Ishikawa (cell line): Measurements from ENCODE around the gene LIMA1.

Experiments used
- CEBPB ChIP-seq: IDR thresholded peaks from 2 replicates; pipeline ENCODE4 v1.6.1; 2012
- CREB1 ChIP-seq: IDR thresholded peaks from 2 replicates; pipeline ENCODE4 v1.6.1; 2012; ENCODE audit warnings: low read depth
- EGR1 ChIP-seq: IDR thresholded peaks from 2 replicates; pipeline ENCODE4 v1.6.1; 2012
- EP300 ChIP-seq: IDR thresholded peaks from 2 replicates; pipeline ENCODE4 v1.6.1; 2012; ENCODE audit warnings: borderline replicate concordance
- FOXM1 ChIP-seq: IDR thresholded peaks from 2 replicates; pipeline ENCODE4 v1.6.1; 2012; ENCODE audit warnings: low read depth, borderline replicate concordance
- NFIC ChIP-seq: IDR thresholded peaks from 2 replicates; pipeline ENCODE4 v1.6.1; 2012
- RAD21 ChIP-seq: IDR thresholded peaks from 2 replicates; pipeline ENCODE4 v1.6.1; 2012; ENCODE audit warnings: low read depth
- TAF1 ChIP-seq: IDR thresholded peaks from 2 replicates; pipeline ENCODE4 v1.6.1; 2012; ENCODE audit warnings: low read depth, mild to moderate bottlenecking
- TCF12 ChIP-seq: IDR thresholded peaks from 2 replicates; pipeline ENCODE4 v1.6.1; 2012; ENCODE audit warnings: low read depth
- TEAD4 ChIP-seq: IDR thresholded peaks from 2 replicates; pipeline ENCODE4 v1.6.1; 2012
- YY1 ChIP-seq: IDR thresholded peaks from 2 replicates; pipeline ENCODE4 v1.6.1; 2012; ENCODE audit warnings: low read depth
- ZBTB7A ChIP-seq: IDR thresholded peaks from 2 replicates; pipeline ENCODE4 v1.6.1; 2012; ENCODE audit warnings: low read depth
- TF ChIP-seq, protein P1 (sequence below): IDR thresholded peaks from 2 replicates; pipeline ENCODE4 v1.6.1; 2012
- TF ChIP-seq, protein P2 (sequence below): IDR thresholded peaks from 2 replicates; pipeline ENCODE4 v1.6.1; 2012
- TF ChIP-seq, protein P3 (sequence below): IDR thresholded peaks from 2 replicates; pipeline ENCODE4 v1.6.1; 2012; ENCODE audit warnings: low read depth, mild to moderate bottlenecking

LIMA1 gene

DNA sequence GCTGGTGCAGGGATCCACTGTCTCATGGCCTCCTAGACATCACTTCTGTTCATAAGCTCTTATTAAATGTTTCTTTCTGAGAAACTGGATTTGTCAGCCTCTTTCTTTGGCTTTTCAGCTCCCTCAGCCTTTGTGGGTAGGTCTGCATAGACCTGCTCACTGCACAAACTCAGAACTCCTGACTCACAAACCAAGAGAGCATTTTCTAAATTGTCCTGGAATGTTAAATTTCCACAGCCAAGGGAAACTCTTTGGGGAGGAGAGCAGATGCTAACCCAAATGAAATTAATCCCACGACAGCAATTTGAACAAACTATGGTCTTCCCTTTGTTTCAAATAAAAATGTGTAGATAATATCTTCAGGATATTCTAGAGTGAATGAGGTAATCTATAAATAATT is 96.6 kb downstream of the LIMA1 start:
- TF ChIP-seq NFIC (no peak), EP300 (no peak), FOXM1 (no peak), YY1 (no peak), EGR1 (no peak), ZBTB7A (no peak)

DNA sequence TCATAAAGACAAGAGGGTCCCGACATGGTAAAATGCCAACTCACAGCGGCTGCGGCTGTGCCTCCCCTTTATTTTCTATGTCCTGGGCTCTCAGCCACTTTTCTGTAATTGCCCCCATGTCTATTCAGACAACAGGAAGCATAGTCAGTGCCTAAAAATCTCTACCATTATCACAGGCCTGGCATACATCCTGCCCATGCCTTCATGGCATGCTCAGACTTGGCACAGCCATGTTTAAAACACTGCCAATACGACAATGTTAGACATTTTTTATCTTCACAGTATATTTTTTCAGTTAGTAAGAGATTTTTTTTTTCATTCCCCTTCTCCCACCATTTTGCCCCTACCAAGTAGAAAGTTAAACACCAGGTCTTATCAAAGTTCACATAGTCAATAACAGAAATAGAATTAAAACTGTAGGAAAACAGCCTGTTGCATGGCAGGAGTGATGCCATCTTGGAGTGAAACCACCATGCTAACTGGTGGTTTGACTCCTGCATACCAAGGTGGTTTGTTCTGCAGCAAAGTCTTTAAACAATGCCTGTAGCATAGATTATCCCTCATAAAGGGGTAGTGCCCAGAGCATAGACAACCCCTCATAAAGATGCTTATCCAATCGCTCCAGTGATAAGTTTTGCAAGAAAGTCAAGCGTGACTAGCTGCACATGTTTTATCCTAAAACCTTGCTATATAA is 97.2 kb downstream of the LIMA1 start:
- TF ChIP-seq TCF12, result no peak
- TF ChIP-seq RAD21, result no peak
- no peak for TF ChIP-seq CEBPB
- TF ChIP-seq, protein P1, sequence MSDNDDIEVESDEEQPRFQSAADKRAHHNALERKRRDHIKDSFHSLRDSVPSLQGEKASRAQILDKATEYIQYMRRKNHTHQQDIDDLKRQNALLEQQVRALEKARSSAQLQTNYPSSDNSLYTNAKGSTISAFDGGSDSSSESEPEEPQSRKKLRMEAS, result no peak
- no peak for TF ChIP-seq NFIC
- TF ChIP-seq FOXM1, result no peak
- TF ChIP-seq TEAD4, result no peak
- TF ChIP-seq, protein P2, sequence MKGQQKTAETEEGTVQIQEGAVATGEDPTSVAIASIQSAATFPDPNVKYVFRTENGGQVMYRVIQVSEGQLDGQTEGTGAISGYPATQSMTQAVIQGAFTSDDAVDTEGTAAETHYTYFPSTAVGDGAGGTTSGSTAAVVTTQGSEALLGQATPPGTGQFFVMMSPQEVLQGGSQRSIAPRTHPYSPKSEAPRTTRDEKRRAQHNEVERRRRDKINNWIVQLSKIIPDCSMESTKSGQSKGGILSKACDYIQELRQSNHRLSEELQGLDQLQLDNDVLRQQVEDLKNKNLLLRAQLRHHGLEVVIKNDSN, result no peak
- TF ChIP-seq CREB1, result no peak
- no peak for TF ChIP-seq YY1
- TF ChIP-seq, protein P3, sequence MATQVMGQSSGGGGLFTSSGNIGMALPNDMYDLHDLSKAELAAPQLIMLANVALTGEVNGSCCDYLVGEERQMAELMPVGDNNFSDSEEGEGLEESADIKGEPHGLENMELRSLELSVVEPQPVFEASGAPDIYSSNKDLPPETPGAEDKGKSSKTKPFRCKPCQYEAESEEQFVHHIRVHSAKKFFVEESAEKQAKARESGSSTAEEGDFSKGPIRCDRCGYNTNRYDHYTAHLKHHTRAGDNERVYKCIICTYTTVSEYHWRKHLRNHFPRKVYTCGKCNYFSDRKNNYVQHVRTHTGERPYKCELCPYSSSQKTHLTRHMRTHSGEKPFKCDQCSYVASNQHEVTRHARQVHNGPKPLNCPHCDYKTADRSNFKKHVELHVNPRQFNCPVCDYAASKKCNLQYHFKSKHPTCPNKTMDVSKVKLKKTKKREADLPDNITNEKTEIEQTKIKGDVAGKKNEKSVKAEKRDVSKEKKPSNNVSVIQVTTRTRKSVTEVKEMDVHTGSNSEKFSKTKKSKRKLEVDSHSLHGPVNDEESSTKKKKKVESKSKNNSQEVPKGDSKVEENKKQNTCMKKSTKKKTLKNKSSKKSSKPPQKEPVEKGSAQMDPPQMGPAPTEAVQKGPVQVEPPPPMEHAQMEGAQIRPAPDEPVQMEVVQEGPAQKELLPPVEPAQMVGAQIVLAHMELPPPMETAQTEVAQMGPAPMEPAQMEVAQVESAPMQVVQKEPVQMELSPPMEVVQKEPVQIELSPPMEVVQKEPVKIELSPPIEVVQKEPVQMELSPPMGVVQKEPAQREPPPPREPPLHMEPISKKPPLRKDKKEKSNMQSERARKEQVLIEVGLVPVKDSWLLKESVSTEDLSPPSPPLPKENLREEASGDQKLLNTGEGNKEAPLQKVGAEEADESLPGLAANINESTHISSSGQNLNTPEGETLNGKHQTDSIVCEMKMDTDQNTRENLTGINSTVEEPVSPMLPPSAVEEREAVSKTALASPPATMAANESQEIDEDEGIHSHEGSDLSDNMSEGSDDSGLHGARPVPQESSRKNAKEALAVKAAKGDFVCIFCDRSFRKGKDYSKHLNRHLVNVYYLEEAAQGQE, result no peak
- TF ChIP-seq EGR1, result no peak
- TF ChIP-seq ZBTB7A, result no peak
- TF ChIP-seq TAF1, result no peak
- no peak for TF ChIP-seq EP300

DNA sequence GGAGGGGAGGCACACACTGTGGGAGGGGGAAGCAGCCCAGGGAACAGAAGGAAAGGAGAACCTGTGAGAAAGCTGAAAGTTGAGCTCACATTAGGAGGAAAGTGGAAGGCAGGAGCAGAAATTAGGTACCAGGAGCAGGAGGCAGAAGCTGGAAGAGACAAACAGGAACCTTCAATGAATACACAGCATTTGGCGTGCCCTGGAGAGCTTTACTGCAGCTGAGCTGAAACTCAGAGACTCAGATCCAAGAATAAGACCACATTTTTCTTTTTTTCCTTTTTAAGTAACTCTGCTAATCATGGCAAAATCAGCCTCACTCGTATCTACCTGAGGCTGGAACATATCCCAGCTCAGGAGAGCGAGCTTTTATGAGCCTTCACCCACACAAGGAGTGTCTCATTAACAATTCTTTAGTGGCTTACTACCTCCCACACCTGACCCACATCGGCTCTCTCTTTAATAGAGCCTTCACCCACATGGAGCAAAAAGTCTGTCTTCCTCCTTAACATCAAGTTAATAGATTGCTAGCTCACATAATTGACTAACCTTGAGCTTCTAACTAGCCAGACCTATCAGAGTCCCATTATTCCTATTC is 97.9 kb downstream of the LIMA1 start:
- TF ChIP-seq, protein P2, result no peak
- no peak for TF ChIP-seq FOXM1
- TF ChIP-seq TEAD4, result no peak
- no peak for TF ChIP-seq YY1
- TF ChIP-seq CREB1, result no peak
- TF ChIP-seq, protein P1, result no peak
- no peak for TF ChIP-seq TAF1
- no peak for TF ChIP-seq EP300
- TF ChIP-seq, protein P3, result no peak
- TF ChIP-seq ZBTB7A, result no peak
- no peak for TF ChIP-seq NFIC
- no peak for TF ChIP-seq EGR1
- TF ChIP-seq CEBPB, result no peak
- no peak for TF ChIP-seq TCF12
- no peak for TF ChIP-seq RAD21

DNA sequence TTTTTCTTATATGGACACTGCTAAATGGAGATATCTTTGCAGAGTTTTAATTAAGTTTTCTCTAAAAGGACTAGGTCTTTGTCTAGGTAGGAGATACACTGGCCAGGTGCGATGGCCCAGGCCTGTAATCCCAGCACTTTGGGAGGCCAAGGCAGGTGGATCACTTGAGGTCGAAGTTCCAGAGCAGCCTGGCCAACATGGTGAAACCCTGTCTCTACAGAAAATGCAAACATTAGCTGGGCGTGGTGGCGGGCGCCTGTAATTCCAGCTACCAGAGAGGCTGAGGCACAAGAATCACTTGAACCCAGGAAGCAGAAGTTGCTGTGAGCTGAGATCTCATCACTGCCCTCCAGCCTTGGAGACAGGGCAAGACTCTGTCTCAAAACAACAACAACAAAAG is 99.1 kb downstream of the LIMA1 start:
- TF ChIP-seq CREB1 (no peak), EGR1 (no peak), NFIC (no peak), RAD21 (no peak), TCF12 (no peak), CEBPB (no peak), YY1 (no peak), FOXM1 (no peak), TEAD4 (no peak), EP300 (no peak), ZBTB7A (no peak), TAF1 (no peak)
- TF ChIP-seq, protein P3, result no peak
- TF ChIP-seq, protein P2, result no peak
- TF ChIP-seq, protein P1, result no peak
